Omental fat pad (tissue), 4 donors: ENCODE measurements around the gene METRNL. TPM values are rescaled to one million over a fixed set of nuclear protein-coding genes. Genes with fewer than 3 reads are reported as not detected.
"Not testable (repeated sequence)": the region's sequence is repeated elsewhere in the genome, so short reads cannot be mapped to it uniquely, and the experiment has no call there.

Experiments used
- ATAC-seq: fragments of 150-250 bp; one replicate; pipeline ENCODE4 v1.9.1; 2016; ENCODE audit warnings: mild to moderate bottlenecking, moderate library complexity; ENCODE audit not compliant: low FRiP score
- DNase-seq: peaks from one replicate; pipeline ENCODE4 v3.0.0-alpha.2; 2019; ENCODE audit warnings: low spot score
- total RNA-seq, 4 donors: library from RNA; depleted of rRNA; stranded (reverse); fragments of >200 nt; gene quantifications; one replicate each; pipeline ENCODE4 v1.1.0, GENCODE V29; 2016
- TF ChIP-seq, protein P1 (sequence below), 3 donors: fragments of 450-650 bp; IDR thresholded peaks; one replicate each; pipeline ENCODE4 v1.5.1; 2016 to 2017; ENCODE audit warnings: antibody characterized with exemption in 3 of 3, mild to moderate bottlenecking in 3 of 3, moderate library complexity in 2 of 3

The METRNL gene
- total RNA-seq, 4 donors from 2014 or later, result 68.4 to 271 (median 99.9) TPM

DNA sequence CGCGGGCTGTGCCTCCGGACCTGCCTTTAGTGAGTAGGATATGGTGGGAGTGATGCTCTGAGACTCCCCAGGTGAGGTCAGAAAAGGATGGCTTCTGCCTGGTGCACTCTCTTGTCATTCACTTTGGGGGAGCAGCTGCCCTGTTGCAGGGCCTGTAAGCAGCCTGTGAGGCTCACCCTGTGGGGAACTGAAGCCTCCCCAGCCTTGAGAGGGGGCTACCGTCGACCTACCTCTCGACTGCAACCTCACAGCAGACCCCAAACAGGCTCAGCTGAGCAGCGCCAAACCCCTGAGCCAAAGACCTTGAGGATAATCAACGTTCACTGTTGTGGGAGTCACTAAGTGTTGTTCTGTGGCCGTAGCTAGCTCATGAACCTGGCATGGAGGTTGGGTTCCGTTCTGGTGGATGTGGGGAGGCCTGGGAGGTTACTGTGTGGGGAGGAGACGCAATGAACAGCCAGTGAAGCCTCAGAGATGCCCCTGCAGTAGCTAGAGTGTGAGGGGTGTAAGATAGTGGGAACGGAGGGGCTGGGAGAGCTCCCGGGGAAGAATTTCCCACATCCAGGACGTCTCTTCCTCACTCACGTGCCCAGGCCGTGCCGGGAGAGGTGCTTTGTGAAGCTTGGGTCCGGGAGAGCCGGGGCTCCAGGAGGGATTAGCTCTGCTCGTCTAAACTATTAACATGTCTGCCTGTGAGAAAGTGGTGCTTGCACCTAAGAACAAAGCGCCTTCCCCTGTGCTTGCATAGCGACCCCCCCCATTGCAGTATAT is 38.8 kb downstream of the METRNL start:
- TF ChIP-seq, protein P1, sequence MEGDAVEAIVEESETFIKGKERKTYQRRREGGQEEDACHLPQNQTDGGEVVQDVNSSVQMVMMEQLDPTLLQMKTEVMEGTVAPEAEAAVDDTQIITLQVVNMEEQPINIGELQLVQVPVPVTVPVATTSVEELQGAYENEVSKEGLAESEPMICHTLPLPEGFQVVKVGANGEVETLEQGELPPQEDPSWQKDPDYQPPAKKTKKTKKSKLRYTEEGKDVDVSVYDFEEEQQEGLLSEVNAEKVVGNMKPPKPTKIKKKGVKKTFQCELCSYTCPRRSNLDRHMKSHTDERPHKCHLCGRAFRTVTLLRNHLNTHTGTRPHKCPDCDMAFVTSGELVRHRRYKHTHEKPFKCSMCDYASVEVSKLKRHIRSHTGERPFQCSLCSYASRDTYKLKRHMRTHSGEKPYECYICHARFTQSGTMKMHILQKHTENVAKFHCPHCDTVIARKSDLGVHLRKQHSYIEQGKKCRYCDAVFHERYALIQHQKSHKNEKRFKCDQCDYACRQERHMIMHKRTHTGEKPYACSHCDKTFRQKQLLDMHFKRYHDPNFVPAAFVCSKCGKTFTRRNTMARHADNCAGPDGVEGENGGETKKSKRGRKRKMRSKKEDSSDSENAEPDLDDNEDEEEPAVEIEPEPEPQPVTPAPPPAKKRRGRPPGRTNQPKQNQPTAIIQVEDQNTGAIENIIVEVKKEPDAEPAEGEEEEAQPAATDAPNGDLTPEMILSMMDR (IDR thresholded peaks at IDR 0.05), result no peak
- ATAC-seq, result no peak
- DNase-seq, result peak; percentile 20

GRCh38 chr17:83119987-83120864 is 40.8 kb downstream of the METRNL start:
- ATAC-seq (no peak), DNase-seq (no peak)
- TF ChIP-seq, protein P1 (IDR thresholded peaks at IDR 0.05), result no peak

- not testable (repeated sequence) for ATAC-seq, DNase-seq
Observed at GRCh38 chr17:83121473-83121872, 42.1 kb downstream of the METRNL start.

DNA sequence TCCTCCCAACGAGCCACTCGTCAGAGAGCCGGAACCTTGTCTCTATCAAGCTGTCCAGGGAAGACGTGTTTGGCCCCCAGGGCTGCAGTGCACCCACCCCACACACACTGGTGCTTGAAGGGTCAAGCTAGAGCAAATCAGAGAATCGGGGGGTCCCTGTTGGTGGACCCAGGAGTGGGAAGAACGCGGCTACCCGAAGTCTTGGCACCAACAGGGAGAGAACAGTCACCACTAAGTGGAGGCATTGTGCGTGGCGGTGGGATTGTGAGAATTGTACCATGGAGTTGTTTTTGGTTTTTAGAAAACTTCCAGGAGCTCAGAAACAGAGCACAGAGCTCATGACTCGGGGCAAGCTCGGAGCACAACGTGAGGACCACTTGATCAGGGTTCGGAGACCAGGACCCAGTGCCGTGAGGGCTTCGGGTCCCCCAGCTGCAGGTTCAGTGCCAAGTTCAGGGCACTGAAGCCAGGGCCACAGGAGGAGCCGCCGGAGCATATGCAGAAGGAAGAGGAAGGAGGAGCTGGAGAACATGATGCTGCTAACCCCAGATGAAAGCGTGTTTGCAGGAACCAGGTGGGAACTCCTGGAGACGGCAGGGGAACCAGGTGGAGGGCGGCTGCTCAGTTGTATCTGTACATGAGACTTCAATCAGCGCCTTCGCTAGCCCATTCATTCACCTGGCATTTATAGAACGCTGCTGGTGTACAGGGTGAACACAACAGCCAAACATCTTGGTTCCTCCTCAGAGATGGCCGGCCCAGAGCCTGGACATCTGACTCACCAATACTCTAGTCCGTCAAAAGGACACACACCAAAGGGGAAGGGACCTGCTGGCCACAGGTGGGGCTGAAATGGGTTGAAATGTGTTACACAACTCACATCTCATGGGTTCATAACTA is 42.8 kb downstream of the METRNL start:
- TF ChIP-seq, protein P1 (IDR thresholded peaks at IDR 0.05), result no peak
- DNase-seq (no peak), ATAC-seq (no peak)

GRCh38 chr17:83122834-83123233 is 43.4 kb downstream of the METRNL start:
- DNase-seq (no peak), ATAC-seq (no peak)
- TF ChIP-seq, protein P1 (IDR thresholded peaks at IDR 0.05), result no peak

DNA sequence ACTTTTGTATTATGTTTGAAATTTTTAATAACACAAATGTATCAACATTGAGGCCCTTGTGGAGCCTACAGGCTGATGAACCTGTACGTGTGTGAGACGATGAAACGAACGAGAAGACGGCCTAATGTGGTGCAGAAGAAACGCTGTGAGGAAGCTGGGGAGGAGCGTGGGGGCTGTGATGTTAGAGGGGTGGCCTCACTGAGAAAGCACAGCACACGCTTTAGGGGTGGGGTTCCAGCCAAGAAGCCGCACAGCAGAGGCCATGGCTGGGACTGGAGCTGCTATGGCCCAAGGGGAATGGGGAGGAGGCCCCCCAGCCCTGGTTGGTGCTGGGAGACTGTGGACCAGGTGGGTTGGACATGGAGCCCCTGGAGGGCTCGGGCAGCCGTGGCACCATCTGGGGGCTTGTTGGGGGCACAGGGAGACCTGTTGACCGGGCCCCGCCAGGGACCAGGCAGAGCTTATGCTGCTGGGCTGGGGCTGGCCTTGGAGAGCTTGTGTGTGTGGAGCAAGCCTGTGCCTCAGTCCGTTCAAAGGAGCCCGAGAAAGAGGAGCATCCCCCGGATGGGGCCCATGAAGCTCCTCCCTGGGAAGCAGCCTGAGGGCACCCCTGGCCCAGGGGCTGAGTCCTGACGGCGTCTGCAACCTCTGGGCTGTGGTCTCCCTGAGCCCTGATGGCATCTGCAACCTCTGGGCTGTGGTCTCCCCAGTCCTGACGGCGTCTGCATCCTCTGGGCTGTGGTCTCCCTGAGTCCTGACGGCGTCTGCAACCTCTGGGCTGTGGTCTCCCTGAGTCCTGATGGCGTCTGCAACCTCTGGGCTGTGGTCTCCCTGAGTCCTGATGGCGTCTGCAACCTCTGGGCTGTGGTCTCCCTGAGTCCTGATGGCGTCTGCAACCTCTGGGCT is 44.7 kb downstream of the METRNL start:
- ATAC-seq (no peak), DNase-seq (no peak)
- TF ChIP-seq, protein P1 (IDR thresholded peaks at IDR 0.05), result no peak
